ENCODE results near the gene UBE2E2.

DNA sequence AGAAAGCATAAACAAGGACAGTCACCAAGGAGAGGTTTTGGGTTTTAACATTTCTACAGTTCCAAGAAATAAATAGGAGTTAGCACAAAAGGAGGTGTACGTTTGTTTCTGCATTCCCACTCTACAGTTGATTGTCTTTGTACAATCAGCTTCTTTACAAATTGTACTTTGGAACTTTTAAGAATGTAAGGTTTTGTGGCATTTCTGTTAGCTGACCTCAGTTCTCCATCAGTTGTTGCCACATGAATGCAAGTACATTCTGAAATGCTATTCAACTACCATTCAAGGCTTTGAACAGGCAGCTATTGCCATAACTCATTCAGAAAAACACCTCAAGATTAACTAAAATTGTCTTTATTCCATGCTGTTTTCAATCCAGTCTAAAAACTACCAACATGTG lies 349.4 kb downstream of the UBE2E2 start:
- no peak for TF ChIP-seq GATA2 (IDR thresholded peaks at IDR 0.05; ENCODE audit: low read depth, low read length)
- no peak for TF ChIP-seq GATA3 (IDR thresholded peaks at IDR 0.05; ENCODE audit: low read depth, low read length)

Data from SH-SY5Y (cell line).